NOMO-1 treated with dmso at 0.1 percent for 144 hours (cell line): ENCODE data around the gene PHF21A.

Experiments
- DNase-seq: peaks from one replicate; lab custom pipeline; 2025; ENCODE audit not compliant: unreplicated experiment; lab: John Stamatoyannopoulos, UW

Gene PHF21A

DNA sequence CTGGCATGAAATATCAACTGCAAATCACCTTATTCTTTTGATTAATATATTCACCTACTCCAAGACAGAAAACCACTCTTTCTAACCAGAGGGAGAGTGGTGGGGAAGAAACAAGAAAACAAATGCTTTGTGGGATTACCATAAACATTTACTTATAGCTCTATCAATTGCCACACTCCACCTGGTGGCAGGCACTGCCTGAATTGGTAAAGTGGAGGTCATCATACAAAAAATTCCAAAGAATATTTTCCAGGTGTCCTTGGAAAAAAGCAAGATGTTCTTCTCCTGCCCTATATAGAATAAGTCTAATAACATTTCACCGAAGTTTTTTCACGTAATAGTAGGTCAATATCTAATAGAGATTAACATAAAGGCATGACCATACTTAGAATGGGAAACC, 45.3 kb downstream of the PHF21A start:
- DNase-seq = no peak

DNA sequence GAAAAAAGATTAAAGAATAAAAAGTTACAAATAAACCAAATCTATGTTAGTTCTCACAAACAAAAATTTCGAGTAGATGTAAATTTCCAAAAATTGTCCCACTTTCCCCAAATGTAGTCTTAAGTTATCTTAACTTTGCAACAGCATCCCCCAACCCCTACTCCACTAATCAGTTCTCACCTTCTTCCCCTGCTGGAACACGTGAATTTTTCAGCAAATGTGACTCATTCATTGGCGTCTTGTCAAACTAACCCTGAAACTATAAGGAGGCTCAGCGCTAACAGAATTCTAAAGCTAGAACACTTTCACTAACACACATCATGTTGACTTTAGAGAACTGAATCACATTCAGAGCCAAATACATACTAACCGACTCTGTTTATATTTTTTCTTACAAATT, 46.1 kb downstream of the PHF21A start:
- no peak for DNase-seq

DNA sequence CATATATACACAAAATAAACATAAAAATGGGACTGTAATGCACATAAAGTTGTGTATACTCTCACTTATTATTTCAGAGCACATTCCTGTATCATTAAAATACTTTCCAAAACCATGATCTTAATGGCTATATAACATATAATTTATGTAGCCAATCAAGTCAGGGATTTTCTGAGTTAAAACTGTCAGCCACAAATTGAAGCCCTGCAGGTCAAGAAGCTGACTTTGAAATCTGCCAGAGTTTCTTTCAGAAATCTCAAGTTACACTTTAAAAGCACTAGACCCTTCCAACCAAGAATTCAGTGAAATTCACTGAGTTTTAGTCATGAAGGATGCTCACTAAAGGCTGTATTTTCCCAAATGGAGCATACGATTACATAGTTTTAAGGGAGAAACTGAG, 47.6 kb downstream of the PHF21A start:
- DNase-seq = no peak

DNA sequence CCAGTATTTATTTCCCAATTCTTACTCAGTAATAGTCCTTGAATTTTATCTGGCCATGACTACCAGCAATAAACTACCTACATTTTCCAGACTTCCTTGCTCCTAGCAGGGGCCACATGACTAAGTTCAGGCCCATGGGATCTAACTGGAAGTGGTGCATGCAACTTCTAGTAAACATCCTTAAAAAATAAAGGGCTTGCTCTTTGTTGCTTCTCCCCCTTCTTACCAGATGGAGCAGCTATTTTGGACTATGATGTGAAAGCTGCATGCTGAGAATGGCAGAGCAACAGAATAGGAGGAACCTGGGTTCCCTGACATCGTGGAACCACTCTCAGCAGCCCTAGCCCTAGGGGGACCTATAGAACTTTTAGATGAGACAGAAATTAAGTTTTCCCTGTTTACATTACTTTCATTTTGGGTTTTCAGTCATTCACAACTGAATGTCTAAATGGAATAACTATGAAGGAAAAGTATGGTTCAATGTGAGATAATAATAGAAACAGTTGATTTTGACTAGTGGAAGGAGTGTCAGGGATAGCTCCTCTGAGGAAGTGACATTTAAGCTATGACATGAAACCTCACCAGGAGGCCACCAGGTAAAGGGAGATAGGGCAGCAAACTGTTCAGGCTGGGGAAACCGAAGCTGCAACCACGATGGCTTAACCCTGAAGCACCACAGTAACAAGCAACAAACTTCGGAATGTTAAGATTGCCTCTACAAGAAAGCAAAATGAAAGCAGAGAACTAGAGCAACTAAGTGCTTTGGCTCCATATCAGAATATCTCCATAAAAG, 48.9 kb downstream of the PHF21A start:
- DNase-seq = no peak

DNA sequence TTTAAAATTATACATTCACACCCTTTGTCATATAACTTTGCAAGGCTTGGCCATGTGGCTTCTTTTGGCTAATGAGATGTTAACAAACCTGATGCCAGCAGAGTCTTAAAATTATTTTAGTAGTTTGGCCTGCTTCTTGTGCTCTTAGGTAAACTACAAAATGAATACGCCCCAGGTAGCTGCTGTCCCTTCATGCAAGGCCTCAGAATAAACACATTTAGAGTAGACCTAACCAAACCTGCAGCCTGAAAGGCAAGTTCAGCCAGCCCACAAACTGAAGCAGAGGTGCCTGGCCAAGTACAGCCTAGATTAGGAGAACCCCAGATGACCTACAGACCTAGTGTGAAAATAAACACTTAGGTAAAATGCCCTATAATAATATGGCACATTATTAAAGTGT, 50.2 kb downstream of the PHF21A start:
- DNase-seq = no peak

DNA sequence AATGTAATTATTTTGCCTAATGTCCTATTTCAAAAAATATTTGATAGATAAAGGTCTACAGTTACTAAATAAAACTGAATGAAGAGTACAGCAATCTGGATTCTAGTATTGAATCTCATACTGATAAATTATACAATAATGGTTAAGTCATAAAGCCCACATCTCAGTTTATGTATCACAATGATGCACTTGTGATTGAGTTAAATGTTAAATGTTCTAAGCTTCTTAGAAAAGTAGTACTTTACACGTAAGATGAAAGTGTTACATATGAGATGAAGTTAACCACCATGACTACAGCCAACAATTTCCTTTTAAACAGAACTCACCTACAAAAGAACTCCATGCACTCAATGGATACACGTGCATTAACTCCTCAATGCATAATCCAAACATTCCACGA, 51.7 kb downstream of the PHF21A start:
- no peak for DNase-seq

DNA sequence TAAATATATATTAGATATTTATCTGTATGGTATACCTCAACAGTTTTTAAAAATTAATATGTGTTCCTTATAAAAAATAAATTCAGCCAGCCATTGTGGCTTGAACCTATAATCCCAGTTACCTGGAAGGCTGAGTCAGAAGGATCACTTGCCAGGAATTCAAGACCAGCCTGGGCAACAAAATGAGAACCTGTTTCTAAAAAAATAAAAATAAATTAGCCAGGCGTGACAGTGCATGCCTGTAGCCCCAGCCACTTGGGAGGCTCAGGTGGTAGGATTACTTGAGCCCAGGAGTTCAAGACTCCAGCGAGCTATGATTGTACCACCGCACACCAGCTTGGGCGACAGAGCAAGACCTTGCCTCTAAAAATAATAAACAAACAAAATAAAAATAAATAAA, 54.9 kb downstream of the PHF21A start:
- DNase-seq = no peak

DNA sequence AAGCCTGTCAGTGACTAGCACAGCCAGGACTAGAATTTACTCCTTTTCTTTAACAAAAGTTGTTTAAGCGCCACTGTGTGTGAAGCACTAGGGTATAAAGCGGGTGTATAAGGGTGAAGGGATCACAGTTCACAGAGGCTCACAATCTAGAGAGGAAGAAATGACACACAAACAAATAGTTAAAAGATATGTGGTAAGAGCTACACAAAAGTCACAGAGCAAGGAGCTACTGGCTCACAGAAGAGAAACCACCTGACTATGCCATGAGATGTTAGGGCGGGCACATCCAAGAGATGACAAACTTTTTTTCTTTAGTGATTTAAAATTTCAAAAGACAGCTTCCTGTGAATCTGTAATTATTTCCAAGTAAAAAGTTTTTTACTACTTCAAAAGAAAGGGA, 55.6 kb downstream of the PHF21A start:
- no peak for DNase-seq

DNA sequence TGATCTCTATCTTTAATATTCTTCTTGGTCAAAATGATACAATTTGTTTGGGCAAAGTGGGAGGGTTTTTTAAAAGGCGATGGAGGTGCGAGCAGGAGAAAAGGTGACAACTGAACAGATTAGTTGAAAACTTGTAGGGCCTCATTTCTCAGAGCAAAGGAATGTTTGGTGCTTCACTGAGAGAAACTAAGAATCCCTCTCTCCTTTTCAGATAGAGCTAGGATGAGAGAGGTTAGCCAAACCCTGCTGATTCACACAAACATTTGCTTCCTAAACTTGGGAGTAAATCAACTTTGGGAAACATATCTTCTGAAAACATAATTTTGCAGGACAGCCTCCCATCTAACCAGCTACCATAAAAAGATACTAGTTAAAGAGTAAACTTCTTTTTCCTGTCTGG, 57.0 kb downstream of the PHF21A start:
- DNase-seq = no peak

DNA sequence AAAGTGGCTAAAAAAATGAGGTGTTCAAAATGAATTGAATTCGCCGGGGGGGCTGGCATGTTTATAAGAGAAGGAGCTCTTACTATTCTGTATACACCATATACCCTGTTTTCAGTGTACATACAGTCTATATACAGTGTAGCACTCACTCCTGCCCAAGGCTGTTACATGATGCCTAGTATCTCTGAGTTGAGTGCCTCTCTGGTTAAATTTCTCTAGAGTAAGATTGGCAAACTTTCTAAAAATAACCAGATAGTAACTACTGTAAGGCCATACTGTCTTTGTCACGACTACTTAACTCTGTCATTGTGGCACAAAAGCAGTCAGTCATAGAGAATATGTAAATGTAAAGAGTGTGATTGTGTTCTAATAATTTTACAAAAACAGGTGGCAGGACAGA, 58.1 kb downstream of the PHF21A start:
- DNase-seq = no peak

DNA sequence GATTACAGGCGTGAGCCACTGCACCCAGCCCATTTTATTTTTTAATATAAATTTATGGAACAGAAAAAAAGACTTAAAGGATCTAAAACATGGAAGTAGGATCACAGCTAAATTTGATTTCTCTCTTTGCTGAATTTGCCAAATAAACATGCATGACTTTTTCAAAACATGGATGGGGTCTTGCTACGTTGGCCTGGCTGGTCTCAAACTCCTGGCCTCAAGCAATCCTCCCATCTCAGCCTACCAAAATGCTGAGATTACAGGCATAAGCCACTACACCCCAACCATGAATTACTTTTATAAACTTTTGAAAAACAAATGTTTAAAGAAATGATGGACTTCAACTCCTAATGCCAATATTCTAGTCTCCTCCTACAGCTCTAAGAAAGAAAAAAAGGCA, 61.2 kb downstream of the PHF21A start:
- no peak for DNase-seq

DNA sequence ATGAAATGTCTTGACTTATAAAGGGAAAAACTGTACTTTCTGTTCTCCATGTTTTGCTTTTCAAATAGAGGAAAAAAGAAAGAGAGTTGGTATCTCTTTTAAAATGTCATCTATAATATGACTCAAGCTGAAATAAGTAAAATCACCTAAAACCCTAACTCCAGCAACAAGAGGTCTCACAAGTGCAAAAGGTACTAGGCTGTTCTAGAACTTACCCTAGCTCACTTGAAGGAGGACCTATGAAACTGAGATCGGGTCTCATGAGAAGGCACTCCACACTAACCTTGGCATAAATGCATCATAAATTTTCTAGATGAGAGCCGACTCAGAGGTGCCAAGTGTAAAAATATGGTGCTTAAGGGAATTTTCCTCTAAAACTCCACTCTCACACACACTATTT, 63.8 kb downstream of the PHF21A start:
- DNase-seq = no peak

DNA sequence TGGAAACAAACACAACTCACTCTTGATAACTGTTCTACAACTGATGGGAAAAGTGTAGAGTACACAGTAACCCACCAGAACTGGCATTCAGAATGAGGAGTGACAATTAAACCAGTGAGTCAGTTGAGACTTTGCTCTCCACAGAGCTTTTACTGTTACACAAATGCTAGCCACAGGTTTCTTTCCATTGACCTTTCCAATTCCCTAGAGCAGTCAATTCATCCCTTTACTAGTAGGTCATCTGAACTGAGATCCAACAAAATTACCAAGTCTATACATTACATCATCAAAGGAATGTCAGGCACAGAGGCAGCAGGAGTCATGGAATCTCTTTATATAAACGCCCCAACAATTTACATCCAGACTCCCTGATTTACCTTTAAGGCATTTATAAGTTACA, 65.9 kb downstream of the PHF21A start:
- DNase-seq = no peak

DNA sequence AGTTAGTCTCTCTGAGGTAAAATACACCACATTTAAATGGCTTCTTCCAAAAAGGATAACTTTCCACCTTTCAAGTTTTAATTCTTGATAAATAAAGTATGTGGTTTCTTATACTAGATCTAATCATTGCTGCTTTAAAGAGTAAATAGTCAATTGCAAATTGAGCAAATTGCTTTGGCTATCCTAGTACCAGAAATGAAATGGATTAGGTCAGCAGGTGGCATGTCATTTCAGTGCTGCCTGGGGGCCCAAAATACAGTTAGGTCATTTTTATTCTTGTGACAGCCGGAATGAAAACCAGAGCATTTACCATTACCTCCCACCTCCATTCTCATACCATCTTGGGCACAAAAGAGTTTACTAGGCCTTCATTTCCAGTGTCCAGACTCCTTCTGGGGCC, 70.2 kb downstream of the PHF21A start:
- no peak for DNase-seq

DNA sequence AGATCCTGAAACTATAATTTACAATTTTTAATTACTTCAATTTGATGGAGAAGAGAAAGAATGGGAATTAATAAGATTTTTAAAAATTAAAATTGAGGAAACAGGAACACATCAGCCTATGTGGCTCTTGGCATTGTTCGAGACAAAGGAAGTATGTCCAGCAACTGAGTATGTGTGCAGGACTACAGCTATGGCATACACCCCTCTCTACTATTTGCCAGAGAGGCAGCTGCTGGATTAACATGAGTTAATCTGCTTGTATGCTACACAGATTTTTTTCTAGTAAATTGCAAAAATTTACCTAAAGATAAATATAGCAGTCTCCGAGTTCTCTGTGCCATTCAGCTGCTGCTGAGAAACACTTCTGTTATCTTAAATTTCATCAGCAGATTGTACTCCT, 70.6 kb downstream of the PHF21A start:
- DNase-seq = no peak

DNA sequence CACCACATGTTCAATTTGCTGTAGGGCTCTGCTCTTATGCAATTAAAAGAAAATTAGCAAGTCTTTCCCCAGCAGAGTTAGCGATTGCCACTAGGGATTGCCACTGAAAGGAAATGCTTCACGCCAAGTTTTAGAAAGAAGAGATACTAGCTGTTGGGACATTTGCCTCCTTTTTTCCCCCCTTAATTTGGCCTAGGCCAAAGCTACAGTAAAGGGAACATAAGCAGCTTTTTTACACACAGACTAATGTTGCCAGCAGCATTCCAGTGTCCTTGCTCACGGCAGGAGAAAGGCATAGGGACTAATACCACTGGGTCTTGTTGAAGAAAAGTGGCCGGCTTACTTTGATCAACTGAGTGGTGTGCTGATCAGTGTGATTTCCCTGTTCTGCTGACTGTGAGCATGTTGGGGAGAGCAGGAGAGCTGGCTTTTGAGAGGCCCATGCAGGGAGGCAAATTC, 71.2 kb downstream of the PHF21A start:
- no peak for DNase-seq

DNA sequence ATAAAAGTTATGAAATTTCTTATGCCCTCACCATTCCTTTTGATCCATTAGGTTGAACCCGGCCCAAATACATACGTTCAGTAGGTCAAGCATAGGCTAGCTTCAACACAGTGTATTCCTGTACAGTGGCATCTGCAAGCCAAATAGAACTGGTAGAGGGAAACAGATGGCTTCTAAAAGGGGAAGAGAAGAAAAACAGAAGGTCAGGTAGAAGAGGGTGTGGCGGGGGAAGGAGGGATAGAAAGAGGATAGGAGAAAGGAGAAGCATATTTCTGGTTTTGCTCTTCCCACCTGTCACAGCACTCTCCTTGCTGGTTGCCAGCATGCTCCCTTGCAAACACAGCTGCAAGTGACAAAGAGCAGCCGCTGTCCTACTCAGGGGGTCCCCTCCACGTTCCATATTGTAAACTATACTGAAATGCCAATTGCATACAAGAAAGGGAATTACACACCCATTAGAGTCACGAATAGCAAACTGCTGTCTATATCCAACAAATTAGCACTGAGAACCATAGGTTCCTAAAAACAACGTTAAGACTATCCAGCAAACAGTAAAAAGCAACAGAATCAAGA, 71.8 kb downstream of the PHF21A start:
- no peak for DNase-seq

DNA sequence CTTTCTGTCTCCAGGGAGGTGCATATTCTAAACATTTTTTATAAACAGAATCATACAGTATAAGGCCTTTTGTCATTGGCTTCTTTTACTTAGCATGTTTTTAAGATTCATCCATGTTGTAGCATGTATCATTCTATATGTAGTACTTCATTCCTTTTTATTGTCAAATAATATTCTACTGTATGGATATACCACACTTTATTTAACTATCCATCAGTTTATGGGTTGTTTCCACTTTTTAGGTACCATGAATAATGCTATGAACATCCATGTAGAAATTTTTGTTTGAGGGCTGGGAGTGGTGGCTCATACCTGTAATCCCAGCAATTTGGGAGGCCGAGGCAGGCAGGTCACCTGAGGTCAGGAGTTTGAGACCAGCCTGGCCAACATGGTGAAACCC, 73.1 kb downstream of the PHF21A start:
- DNase-seq = no peak

DNA sequence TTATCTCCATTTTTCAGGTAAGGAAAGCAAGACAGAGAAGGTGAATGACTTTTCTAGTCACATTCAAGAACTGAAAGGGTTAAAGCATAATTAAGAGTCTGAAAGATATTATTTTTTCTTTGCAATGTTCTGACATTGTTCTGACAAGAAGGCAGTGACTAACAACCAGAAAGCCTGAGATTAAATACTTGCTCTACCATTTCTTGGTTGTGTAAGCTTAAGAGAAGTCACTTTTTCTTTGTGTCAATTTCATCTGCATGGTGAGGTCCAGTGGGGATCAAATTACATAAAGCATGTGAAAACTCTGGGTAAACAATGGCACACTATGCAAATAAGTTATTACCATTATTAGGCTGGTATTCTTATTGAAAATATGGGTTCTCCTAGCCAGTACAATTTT, 73.7 kb downstream of the PHF21A start:
- DNase-seq = no peak

DNA sequence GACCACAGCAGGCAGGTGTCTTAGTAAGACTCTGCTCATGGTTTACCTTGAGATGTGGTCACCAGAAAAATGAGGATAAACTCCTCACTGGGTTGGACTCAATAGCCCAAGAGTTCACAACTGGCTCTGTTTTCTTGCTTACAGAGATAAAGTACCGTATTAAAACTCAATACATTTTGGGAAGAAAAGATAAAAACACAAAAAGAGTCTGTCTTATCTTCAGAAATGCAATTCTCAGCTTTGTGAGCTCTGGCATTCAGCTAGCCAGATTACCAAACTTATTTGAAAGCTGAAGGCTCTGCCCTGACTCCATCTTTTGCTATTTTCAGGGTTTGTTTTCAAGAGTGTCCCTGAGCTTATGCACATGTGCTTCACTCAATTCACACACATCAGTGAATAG, 75.4 kb downstream of the PHF21A start:
- DNase-seq = no peak

DNA sequence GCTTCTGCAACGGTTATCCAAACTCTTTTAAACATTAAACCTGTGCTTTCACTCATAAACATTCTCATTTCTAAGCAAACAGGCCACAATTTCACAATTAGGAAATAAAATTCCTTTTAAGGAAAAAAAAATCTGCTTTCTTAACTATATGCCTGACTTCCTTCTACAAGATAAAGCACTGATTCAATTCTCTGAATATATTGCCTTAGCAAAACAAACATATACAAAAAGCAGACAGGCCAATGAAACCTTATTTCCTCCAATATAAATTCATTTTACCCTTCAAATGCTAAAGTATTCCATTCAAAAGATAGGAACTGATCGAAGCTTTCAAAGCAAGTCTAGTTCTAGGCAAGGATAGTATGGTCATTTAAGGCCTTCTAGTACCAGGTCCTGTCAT, 76.7 kb downstream of the PHF21A start:
- no peak for DNase-seq

DNA sequence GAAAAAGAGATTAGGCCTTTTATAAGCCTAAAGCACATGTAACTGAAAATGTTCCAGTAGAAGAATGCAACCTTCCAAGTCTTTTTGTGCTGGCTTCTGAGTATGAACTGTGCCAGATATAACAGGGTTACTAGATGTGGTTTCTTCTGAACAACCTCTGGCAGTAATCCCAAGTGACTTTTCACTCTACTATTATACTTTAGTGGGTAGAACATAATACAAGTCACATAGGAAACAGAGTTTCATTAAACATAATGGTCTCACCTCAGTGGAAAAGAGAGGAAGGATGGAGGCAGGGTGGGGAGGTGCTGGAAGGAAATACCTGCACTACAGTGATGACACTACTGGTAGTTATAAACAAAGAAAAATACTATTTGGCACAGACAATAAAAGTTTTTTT, 81.3 kb downstream of the PHF21A start:
- no peak for DNase-seq

DNA sequence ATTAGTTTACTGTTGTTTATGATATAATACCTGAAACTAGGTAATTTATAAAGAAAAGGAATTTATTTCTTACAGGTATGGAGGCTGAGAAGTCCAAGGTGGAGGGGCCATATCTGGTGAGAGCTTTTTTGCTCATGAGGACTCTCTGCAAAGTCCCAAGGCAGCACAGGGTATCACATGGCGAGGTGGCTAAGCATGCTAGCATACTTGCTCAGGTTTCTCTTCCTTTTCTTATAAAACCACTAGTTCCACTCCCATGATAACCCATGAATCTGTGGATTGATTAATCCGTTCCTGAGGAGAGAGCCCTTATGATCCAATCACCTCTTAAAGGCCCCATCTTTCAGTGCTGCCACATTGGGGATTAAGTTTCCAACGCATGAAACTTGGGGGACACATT, 82.7 kb downstream of the PHF21A start:
- DNase-seq = no peak
